ENCODE results near the gene CTNNBL1. TPM values are rescaled to one million over a fixed set of nuclear protein-coding genes. Genes with fewer than 3 reads are reported as not detected.

Gene CTNNBL1
- total RNA-seq, 1 experiment from 2014 or later, result 55.4 TPM

DNA sequence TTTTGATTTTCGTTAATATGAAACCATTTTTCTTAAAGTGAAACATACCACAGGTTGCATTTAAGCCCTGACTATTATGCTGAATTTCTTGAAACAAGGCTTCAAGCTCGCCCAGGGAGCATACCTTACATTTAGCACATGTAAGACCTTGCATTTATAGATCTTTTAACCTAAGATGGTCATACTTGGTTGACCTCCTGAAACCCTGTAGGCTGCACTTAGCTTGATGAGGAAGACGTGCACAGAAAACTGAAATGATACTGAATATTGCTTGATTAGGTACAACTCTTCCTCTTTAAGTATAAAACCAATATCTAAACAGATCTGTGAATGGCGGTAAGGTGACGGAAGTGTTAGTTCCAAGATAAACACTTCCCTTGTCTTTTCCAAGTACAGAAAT, 82.2 kb downstream of the CTNNBL1 start:
- TF ChIP-seq ELF1 (IDR thresholded peaks at IDR 0.05; ENCODE audit: borderline replicate concordance, low read depth) (no peak), TCF7L2 (IDR thresholded peaks at IDR 0.05; ENCODE audit: borderline replicate concordance, extremely low read depth, insufficient read depth, insufficient read length) (no peak), CBX3 (IDR thresholded peaks at IDR 0.05; ENCODE audit: low read depth) (no peak), SRF (IDR thresholded peaks at IDR 0.05; ENCODE audit: low read depth) (no peak), ZFX (IDR thresholded peaks at IDR 0.05) (no peak), YY1 (IDR thresholded peaks at IDR 0.05; ENCODE audit: extremely low read depth, insufficient replicate concordance, low read depth, low read length) (no peak), EGR1 (IDR thresholded peaks at IDR 0.05; ENCODE audit: low read depth) (no peak), POLR2A (IDR thresholded peaks at IDR 0.05; ENCODE audit: borderline replicate concordance, extremely low read depth, insufficient read depth, insufficient read length) (no peak), SIN3A (IDR thresholded peaks at IDR 0.05; ENCODE audit: low read depth) (no peak), CEBPB (IDR thresholded peaks at IDR 0.05; ENCODE audit: low read depth) (no peak), EZH2 (IDR thresholded peaks at IDR 0.05) (no peak), FOSL1 (IDR thresholded peaks at IDR 0.05; ENCODE audit: low read depth) (no peak), ZNF274 (IDR thresholded peaks at IDR 0.05; ENCODE audit: low read depth, low read length) (no peak), RAD21 (IDR thresholded peaks at IDR 0.05; ENCODE audit: low read depth) (no peak), EZH2phosphoT487 (IDR thresholded peaks at IDR 0.05; ENCODE audit: borderline replicate concordance) (no peak)
- TF ChIP-seq, protein P1, sequence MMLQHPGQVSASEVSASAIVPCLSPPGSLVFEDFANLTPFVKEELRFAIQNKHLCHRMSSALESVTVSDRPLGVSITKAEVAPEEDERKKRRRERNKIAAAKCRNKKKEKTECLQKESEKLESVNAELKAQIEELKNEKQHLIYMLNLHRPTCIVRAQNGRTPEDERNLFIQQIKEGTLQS (IDR thresholded peaks at IDR 0.05), result no peak
- TF ChIP-seq, protein P2, sequence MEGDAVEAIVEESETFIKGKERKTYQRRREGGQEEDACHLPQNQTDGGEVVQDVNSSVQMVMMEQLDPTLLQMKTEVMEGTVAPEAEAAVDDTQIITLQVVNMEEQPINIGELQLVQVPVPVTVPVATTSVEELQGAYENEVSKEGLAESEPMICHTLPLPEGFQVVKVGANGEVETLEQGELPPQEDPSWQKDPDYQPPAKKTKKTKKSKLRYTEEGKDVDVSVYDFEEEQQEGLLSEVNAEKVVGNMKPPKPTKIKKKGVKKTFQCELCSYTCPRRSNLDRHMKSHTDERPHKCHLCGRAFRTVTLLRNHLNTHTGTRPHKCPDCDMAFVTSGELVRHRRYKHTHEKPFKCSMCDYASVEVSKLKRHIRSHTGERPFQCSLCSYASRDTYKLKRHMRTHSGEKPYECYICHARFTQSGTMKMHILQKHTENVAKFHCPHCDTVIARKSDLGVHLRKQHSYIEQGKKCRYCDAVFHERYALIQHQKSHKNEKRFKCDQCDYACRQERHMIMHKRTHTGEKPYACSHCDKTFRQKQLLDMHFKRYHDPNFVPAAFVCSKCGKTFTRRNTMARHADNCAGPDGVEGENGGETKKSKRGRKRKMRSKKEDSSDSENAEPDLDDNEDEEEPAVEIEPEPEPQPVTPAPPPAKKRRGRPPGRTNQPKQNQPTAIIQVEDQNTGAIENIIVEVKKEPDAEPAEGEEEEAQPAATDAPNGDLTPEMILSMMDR (IDR thresholded peaks at IDR 0.05 in 2 of 3, conservative IDR thresholded peaks at IDR 0.05 in 1 of 3; ENCODE audit: borderline replicate concordance in 1 of 3, insufficient read depth in 1 of 3, low read depth in 2 of 3, low read length in 2 of 3), result no peak
- TF ChIP-seq, protein P3, sequence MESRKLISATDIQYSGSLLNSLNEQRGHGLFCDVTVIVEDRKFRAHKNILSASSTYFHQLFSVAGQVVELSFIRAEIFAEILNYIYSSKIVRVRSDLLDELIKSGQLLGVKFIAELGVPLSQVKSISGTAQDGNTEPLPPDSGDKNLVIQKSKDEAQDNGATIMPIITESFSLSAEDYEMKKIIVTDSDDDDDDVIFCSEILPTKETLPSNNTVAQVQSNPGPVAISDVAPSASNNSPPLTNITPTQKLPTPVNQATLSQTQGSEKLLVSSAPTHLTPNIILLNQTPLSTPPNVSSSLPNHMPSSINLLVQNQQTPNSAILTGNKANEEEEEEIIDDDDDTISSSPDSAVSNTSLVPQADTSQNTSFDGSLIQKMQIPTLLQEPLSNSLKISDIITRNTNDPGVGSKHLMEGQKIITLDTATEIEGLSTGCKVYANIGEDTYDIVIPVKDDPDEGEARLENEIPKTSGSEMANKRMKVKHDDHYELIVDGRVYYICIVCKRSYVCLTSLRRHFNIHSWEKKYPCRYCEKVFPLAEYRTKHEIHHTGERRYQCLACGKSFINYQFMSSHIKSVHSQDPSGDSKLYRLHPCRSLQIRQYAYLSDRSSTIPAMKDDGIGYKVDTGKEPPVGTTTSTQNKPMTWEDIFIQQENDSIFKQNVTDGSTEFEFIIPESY (IDR thresholded peaks at IDR 0.05; ENCODE audit: extremely low read depth, insufficient replicate concordance, low read length), result no peak
- TF ChIP-seq, protein P4, sequence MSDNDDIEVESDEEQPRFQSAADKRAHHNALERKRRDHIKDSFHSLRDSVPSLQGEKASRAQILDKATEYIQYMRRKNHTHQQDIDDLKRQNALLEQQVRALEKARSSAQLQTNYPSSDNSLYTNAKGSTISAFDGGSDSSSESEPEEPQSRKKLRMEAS (IDR thresholded peaks at IDR 0.05), result no peak
- TF ChIP-seq, protein P5, sequence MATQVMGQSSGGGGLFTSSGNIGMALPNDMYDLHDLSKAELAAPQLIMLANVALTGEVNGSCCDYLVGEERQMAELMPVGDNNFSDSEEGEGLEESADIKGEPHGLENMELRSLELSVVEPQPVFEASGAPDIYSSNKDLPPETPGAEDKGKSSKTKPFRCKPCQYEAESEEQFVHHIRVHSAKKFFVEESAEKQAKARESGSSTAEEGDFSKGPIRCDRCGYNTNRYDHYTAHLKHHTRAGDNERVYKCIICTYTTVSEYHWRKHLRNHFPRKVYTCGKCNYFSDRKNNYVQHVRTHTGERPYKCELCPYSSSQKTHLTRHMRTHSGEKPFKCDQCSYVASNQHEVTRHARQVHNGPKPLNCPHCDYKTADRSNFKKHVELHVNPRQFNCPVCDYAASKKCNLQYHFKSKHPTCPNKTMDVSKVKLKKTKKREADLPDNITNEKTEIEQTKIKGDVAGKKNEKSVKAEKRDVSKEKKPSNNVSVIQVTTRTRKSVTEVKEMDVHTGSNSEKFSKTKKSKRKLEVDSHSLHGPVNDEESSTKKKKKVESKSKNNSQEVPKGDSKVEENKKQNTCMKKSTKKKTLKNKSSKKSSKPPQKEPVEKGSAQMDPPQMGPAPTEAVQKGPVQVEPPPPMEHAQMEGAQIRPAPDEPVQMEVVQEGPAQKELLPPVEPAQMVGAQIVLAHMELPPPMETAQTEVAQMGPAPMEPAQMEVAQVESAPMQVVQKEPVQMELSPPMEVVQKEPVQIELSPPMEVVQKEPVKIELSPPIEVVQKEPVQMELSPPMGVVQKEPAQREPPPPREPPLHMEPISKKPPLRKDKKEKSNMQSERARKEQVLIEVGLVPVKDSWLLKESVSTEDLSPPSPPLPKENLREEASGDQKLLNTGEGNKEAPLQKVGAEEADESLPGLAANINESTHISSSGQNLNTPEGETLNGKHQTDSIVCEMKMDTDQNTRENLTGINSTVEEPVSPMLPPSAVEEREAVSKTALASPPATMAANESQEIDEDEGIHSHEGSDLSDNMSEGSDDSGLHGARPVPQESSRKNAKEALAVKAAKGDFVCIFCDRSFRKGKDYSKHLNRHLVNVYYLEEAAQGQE (IDR thresholded peaks at IDR 0.05; ENCODE audit: low read depth), result no peak
- H3K9ac ChIP-seq (ENCODE audit: low read length), result no peak overlapping the region
- RAD21 ChIA-PET (ENCODE audit: low non-redundant PET in 1 of 2, low total read pairs in 2 of 2, uncharacterized antibody in 2 of 2, unreplicated experiment in 2 of 2), result no interaction called here
- no peaks in the 10 kb centered on the region for H3K9me2 ChIP-seq (ENCODE audit: insufficient read depth)
- H3K27me3 ChIP-seq (ENCODE audit: insufficient read depth, low read length), result no peaks in the 10 kb centered on the region
- no peaks in the 10 kb centered on the region for H4K20me1 ChIP-seq (ENCODE audit: insufficient read depth)
- no peaks in the 10 kb centered on the region for H3K4me1 ChIP-seq (ENCODE audit: control insufficient read depth in 1 of 2, insufficient read depth in 2 of 2, low read length in 2 of 2)
- POLR2A ChIA-PET, result no interaction called here
- DNase-seq (ENCODE audit: low read depth, low spot score), result no peak
- CTCF ChIA-PET, result no interaction called here
- no peak overlapping the region for H3K27ac ChIP-seq (ENCODE audit: low read depth, low read length)
- H3K4me2 ChIP-seq (ENCODE audit: low read length), result no peak overlapping the region
- no TSS peak for BruUV-seq (replicated peaks)
- H3K4me3 ChIP-seq (replicated peaks in 1 of 2; ENCODE audit: low read depth in 1 of 2, low read length in 2 of 2), result no peak overlapping the region
- no peaks in the 10 kb centered on the region for H3K9me3 ChIP-seq (ENCODE audit: control insufficient read depth in 1 of 2, insufficient read depth in 1 of 2, low read depth in 1 of 2, low read length in 2 of 2)
- intact Hi-C loops (cut with micrococcal nuclease), result no loop called here
- H3K79me2 ChIP-seq (ENCODE audit: insufficient read depth, low read length), result no peaks in the 10 kb centered on the region
- no peak overlapping the region for H2AFZ ChIP-seq (ENCODE audit: low read depth, low read length, poor library complexity, severe bottlenecking)
- no peak for ATAC-seq
- peaks cover 3 to 4% of the 10 kb centered on the region in 2 experiments; a peak in 1 of 4 replicates for H3K36me3 ChIP-seq (ENCODE audit: control insufficient read depth in 1 of 2, insufficient read depth in 2 of 2, low read length in 2 of 2)

All from HCT116 (cell line).